ENCODE data around the gene AGXT.

AGXT gene

GRCh38 chr2:240885566-240885965, 16.9 kb downstream of the AGXT start:
- no peak for DNase-seq (ENCODE audit: low spot score)

- DNase-seq (ENCODE audit: low spot score), result no peak
Measured at GRCh38 chr2:240886023-240886565, 17.5 kb downstream of the AGXT start.

GRCh38 chr2:240886678-240887609, 18.3 kb downstream of the AGXT start:
- DNase-seq (ENCODE audit: low spot score), result no peak

- no peak for DNase-seq (ENCODE audit: low spot score)
Measured at GRCh38 chr2:240887631-240888030, 19.0 kb downstream of the AGXT start.

- no peak for DNase-seq (ENCODE audit: low spot score)
Measured at GRCh38 chr2:240888130-240888889, 19.7 kb downstream of the AGXT start.

GRCh38 chr2:240888890-240889573, 20.4 kb downstream of the AGXT start:
- no peak for DNase-seq (ENCODE audit: low spot score)

GRCh38 chr2:240889601-240890560, 21.3 kb downstream of the AGXT start:
- DNase-seq (ENCODE audit: low spot score), result no peak

- no peak for DNase-seq (ENCODE audit: low spot score)
Measured at GRCh38 chr2:240890691-240891090, 22.1 kb downstream of the AGXT start.

- DNase-seq (ENCODE audit: low spot score), result no peak
Measured at GRCh38 chr2:240891492-240892340, 23.1 kb downstream of the AGXT start.

- no peak for DNase-seq (ENCODE audit: low spot score)
Measured at GRCh38 chr2:240892356-240892755, 23.7 kb downstream of the AGXT start.

GRCh38 chr2:240892925-240893324, 24.3 kb downstream of the AGXT start:
- no peak for DNase-seq (ENCODE audit: low spot score)

- DNase-seq (ENCODE audit: low spot score), result peak; percentile 49
Measured at GRCh38 chr2:240893363-240893844, 24.8 kb downstream of the AGXT start.

- no peak for DNase-seq (ENCODE audit: low spot score)
Measured at GRCh38 chr2:240894006-240894405, 25.4 kb downstream of the AGXT start.

- no peak for DNase-seq (ENCODE audit: low spot score)
Measured at GRCh38 chr2:240894836-240895558, 26.4 kb downstream of the AGXT start.

- DNase-seq (ENCODE audit: low spot score), result no peak
Measured at GRCh38 chr2:240895656-240896388, 27.2 kb downstream of the AGXT start, which contains the start of gene MAB21L4. Gene MAB21L4 (minus strand): TSS chr2:240896156. CDS start chr2:240895997, 159 bp downstream.

- no peak for DNase-seq (ENCODE audit: low spot score)
Measured at GRCh38 chr2:240896394-240896793, 27.8 kb downstream of the AGXT start.

- DNase-seq (ENCODE audit: low spot score), result no peak
Measured at GRCh38 chr2:240896871-240897692, 28.5 kb downstream of the AGXT start.

All from SK-N-DZ (cell line).